Measurements from ENCODE around the gene ZC3H12A.

ZC3H12A gene

DNA sequence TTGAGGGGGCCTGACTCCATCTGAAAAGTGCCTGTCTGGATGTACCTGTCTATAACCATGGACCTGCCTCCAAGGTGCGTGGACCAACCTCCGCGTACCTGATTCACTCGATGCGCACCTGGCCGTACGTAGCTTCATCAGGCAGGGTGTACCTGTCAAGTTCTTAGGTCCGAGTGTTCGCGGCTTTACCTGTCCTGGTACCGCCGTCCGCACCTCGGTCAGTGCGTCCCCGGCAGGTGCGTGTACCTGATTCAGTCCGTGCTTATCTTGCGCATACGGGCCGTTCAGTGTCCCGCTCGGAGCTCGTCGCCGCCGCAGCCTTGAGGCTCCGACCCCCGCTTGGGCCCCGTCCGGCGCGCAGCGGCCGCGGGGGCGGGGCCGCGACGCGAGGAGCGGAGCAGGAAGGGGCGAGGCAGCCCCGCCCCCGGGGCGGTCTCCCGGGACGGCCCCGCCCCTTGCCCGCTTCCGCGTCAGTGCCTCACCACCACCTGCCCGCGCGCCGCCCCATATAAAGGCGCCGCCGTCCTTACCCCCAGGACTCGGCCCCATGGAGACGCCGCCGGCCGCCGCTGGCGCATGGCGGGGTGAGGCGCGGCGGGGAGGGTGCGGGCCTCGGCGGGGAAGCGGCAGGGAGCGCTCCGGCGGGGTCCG lies at the start of gene ZC3H12A:
ZC3H12A (plus strand) TSS at position 535 of the 651 bp plus-strand sequence. CDS start 917 bp downstream, outside the sequence.
- DNase-seq (ENCODE audit: low spot score), result peak; percentile 92

DNA sequence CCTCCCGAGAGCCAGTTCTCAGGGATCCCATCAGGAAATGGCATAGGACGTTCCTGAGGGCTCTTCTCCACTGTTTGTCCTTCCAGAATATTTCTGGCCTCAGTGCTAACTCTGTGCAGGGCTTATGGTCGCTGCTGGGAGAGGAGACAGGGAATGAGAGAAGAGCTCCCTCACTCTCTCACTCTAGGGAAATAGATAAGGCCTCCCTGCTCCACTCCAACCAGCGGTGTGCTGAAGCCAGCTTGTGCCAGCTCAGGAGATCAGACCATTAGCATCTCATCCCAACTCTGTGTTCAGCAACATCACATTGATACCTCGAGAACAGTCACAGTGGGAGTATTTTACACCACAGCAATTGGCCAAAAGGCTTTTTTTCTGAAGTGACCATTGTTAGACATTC lies 49.2 kb upstream of the ZC3H12A start:
- DNase-seq (ENCODE audit: low spot score), result no peak

DNA sequence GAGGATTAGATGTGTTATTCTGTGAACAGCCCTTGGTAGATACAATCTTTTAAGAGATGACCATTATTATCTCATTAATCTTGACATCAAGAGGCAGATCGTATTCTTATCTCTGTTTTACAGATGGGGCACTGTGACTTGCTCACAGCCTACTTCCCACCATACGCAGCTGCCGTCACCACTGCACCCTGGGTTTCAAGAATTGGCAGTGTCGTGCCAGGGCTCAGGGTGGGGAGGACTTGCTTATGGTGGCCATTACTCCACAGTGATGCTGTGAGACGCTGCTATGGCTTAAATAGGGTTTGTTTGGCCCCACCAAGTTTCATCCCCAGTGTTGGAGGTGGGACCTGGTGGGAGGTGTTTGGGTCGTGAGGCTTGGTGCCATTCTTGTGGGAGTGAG lies 45.4 kb upstream of the ZC3H12A start:
- DNase-seq (ENCODE audit: low spot score), result no peak

DNA sequence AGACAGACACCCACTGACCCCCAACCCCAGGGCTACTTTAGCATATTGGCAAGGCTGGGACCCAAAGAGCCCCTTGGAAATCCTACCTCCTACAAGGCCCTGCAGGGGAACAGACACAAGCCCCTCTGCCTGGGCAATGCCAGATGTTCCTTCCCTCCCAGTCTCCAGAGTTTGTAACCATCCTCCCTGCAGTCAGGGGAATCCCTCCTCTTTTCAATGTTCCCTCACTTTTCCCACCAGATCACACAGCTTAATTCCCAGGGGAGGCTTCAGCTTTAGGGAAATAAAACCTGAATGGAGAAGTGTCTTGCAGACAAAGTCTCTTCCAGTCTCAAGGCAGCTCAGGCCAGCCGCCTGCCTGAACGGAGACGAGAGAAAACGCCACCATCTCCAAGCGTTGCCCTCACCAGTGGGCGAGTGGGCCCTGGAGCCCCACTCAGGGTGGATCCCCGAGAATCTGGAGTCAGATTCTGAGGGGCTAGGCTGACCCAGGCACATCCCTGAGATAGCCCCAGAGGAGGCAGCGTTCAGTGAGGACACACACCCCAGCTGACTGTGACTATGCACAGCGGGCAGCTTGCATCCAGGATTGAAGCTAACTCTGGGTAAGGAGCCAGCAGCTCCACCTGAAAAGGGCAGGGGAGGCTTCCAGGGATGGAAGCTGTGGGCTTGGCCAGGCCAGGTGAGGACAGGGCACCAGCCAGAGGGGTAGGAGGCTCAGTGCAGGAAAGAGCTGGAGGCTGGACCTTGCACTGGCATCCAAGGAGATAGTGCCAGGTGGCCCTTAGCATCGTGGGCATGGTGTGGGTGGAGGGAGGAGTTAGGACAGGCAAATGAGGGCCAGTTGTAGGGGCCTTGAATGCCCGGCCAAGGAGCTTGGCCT lies 44.0 kb upstream of the ZC3H12A start:
- no peak for DNase-seq (ENCODE audit: low spot score)

DNA sequence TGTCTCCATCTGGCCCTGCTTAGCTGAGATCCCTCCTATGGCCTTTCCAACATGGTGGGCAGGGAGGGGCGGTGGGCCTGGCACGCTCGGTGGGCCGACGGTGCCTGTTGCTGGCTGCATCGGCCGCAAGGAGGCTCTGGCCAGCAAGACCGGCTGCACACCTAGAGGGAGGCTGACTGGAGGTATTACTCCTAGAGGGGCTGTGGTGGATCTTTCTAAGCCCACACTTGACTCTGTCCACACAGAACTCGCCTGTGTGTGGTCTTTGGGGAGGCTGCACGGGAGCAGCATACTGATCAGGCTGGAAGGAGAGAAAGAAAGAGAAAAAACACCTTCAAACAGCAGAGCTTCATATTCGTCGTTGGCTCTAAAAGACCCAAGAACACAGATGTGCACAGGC lies 41.7 kb upstream of the ZC3H12A start:
- no peak for DNase-seq (ENCODE audit: low spot score)

DNA sequence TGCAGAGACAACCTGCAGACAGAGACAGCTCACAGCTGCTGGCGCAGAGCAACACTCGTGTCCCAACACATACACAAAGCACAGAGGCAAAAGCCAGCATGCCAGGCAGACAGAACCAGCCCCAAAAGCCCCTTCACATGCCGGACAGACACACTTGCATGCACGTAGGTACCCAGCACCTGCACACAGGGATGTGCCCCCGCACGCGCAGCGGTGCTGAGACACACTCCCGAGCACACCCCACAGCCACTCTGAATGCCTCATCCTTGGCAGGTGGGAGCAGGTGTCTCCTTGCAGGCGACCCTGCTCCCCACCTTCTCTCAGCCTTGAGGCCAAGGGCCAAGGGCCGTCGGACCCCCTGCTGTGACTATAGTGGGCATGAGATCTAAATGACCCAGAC lies 41.2 kb upstream of the ZC3H12A start:
- DNase-seq (ENCODE audit: low spot score), result no peak

DNA sequence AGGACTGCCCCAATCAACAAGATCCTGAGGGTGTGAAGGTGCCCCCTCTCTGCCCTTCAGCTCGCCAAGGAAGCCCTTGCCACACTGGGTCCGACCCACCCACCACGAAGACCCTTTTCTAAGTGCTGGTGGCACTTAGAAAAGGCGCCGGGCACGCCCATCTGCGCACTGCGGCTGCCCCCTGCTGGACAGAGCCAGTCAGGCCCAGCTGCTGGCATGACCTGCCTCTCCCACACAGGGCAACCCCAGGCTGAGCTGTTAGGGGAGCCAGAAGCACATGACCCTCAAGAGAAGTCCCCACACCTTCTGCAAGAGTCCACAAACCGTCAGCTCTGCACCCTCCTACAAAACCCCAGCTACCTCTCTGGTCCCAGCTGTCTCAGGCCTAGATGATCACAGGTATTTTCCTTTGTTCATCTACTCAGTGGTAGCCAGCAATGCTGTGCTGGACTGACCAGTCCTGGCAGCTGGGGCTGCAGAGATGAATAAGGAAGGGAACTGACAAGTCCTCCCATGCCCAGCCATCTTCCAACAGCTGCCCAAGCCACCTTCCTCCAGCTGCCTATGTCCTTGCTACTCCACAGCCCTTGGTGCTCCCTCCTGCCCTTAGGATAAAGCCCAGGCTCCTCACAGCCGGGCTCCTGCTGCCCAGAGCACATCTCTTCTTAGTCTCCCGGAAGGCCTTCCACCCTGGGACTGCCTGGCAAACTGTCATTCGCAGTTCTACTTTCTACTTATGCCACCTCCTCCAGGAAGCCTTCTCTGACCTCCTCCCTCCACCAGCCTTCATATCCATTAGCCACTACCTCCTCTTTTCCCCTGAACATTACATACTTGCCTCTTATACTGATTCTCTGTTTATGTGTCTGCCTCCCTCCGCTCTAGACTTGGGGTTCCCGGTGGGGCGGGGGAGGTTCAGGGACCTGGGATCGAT lies 39.8 kb upstream of the ZC3H12A start:
- DNase-seq (ENCODE audit: low spot score), result peak; percentile 73

DNA sequence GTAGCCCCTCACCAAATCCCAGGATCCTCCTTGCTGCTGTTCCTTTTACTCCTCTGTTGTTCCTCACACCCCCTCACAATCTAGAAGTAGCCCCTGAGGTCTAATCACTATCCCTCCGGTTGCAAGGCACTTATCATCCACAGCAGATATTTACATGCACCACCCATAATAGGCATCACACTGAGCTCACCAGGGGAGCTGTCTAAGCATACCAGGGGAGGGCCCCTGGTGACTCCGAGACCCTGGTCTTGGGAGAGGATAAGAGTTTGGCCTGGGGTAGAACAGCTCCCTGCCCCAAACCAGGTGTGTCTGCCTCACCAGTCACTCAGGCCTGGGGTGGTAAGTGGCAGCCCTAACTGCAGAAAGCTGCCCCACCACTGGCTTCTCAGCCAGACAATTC lies 37.3 kb upstream of the ZC3H12A start:
- no peak for DNase-seq (ENCODE audit: low spot score)

DNA sequence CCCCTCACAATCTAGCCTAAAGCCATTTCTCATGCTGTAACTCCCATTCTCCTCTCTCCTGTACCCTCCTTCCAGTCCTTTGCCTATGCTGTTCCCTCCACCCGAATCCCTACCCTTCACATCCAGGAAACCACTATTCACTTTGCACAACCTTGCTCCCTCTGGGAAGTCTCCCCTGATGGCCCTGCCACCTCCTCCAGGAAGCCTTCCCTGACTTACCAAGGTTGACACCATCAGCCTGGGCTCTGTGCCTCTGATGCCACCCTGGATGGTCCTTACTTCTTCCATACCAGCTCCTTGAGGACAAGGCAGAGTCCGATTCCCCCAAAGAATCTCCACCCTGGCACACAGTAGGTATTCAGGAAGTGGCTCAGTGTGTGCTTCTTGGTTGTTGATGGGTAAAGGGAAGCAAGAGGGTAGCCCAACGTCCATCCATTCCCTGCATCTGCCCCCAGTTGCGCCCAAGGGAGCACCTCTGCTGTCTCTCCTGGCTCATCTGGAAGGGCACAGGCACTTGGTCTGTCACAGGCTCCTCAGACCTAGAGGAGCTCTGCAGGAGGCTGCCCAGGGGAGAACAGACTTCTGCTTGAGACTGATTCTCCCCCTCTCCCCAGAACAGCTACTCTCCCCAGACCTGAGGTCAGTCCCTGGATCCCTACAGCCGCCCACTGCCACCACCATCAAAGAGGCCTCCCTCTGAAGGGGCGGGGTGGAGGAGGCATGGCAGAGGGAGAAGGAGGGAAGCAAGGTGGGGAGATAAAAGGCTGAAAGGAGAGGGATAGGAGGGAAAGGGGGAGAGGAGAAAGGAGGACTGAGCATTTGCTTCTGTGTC lies 36.1 kb upstream of the ZC3H12A start:
- no peak for DNase-seq (ENCODE audit: low spot score)

DNA sequence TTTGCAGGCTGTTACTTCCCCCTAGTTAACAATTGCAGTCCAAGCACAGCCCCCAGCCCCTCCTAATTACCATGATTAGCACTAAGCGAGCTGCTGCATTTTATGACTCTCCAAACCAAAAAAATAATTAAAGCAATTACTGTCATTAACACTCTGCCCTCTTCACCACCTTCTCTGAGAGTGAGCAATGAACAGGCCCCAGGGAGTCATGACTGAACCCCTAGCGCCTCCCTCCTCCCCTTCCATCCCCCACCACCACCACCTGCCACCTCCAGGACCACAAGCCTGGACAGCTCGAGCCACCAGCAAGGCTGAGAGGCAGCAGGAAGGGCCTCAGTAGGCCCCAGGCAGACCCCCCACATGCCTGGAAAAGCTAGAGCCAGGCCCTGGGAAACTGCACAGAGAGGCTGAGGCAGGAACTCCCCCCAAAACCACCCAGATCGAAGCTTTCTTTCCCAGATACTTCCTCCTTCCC lies 35.5 kb upstream of the ZC3H12A start:
- DNase-seq (ENCODE audit: low spot score), result no peak

DNA sequence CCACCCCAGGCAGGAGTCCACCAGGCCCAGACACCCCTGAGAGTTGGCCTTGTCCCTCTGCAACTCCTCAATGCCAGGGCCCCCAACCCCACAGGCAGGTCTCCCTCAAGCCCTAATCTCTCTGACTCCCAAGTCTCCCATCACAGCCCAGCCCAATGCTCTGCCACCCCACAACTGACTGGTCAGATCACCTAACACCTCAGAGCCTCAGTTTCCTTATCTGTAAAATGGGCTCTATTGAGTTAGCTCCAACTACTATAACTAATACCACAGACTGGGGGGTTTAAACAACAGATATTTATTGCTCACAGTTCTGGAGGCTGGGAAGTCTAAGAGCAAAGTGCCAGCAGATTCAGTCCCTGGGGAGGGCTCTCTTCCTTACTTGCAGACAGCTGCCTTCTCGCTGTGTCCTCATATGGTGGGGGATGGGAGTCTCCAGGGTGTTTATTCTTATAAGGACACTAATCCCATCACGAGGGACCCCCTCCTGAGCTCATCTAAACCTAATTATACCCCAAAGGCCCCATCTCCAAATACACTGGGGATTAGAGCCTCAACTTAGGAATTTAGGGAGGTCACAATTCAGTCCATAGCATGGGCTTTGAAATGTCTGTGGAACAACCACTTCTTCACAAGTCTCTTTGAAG lies 34.9 kb upstream of the ZC3H12A start:
- DNase-seq (ENCODE audit: low spot score), result no peak

DNA sequence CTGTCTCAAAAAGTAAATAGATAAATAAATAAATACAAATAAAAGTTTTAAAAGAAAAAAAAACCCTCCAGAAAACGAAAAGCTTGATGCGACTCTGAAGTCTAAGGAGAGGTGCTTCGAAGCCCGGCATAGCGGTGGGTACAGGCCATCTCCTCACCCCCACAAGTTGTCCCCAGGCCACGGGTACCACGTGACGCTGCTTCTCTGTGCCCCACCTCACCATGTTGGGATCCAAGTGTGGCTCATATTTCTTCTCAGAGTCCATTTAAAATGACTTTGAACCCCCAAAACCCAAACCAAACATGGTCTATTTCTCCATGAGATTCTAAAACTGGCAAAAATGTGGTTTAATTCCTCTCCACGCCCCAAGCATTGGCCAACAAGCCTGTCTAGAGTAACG lies 32.9 kb upstream of the ZC3H12A start:
- DNase-seq (ENCODE audit: low spot score), result no peak

DNA sequence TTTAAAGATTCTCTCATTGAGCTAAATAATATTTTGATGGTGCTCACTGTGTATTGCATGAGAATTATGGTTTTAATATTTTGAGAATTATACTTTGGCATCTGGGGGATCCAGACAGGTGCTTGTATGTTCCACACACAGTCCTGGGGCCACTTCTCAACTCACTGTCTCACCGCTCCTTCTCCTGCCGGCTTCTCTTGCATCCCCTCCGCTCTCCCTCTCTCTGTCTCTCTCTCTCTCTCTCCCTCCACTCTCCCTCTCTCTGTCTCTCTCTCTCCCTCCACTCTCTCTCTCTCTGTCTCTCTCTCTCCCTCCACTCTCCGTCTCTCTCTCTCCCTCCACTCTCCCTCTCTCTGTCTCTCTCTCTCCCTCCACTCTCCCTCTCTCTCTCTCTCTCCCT lies 32.2 kb upstream of the ZC3H12A start:
- DNase-seq (ENCODE audit: low spot score), result no peak

DNA sequence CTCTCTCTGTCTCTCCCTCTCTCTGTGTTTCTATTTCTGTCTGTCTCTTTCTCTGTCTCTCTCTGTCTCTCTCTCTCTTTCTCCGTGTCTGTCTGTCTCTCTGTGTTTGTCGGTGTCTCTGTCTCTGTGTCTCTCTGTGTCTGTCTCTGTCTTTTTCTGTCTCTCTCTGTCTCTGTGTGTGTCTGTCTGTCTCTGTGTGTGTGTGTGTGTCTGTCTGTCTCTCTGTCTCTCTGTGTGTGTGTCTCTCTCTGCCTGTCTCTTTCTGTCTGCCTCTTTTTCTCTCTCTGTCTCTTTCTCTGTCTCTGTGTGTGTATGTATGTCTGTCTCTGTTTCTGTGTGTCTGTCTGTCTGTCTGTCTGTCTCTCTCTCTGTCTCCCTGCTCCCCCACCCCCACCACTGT lies 31.7 kb upstream of the ZC3H12A start:
- no peak for DNase-seq (ENCODE audit: low spot score)

DNA sequence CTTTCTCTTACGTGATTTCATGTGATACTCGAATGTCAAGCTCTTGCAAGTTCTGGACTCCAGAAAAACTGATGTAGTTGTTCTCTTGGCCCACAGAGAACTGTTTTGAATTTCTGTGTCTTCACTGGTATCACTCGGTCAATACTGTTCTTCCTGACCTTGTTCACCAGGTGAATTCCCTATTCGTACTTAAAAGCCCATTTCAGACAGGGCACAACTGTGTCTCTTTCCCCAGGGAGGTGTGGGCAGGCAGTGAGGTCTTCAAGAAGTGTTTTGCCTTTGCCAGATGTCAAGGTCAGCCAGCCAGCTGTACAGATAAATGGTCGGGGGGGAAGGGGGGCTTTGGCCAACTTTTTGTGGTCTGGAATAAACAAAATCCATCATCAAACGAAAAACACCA lies 27.5 kb upstream of the ZC3H12A start:
- no peak for DNase-seq (ENCODE audit: low spot score)

DNA sequence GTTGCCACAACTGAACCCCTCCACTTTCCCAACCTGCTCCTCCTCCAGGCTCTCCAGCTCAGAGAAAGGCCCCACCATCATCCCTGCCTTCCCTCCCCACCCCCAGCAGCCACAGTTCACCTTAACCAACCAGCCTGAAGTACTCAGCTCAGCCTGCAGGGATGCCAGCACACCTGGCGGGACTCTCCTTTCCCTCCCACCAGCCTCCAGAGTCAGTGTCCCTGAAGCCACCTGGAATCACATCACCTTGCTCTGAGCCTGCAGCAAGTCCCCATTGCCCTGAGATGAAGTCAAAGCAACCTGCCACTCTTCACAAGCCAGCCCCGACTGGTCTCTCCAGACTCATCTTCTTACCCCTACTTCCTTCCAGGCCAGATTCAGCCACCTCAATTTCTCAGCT lies 26.2 kb upstream of the ZC3H12A start:
- DNase-seq (ENCODE audit: low spot score), result no peak

DNA sequence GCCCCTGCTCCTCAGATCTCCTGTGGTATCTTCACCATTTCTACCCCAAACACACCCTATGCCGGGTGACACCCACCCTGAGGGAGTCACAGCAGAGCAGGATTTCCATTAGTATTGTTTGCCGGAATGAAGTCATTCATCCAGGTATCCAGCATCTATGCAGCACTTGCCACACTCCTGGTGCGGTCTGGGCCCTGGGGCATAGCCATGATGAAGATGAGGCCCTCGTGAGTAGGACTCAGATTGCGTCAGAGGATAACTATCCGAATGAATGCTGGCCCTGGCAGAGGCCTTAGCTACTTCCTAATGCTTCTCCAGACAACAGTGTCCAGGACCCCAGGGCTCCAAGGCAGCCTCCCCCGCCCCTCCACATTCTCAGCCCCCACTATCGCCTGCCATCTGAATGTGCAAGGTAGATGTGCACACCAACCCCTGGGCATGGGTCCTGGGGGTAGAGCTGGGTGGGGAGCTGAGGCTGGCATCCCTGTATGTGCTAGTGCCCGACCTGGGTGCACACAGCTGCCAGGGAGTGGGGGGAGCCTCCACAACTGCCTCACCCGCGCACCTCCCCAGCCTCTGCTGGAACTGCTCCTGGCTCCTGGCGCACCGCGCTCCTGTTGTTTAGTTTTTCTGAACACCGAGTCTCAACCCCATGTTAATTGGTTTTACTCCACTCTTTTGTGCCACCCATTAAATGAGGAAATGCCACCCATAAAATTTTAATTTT lies 25.5 kb upstream of the ZC3H12A start:
- DNase-seq (ENCODE audit: low spot score), result no peak

DNA sequence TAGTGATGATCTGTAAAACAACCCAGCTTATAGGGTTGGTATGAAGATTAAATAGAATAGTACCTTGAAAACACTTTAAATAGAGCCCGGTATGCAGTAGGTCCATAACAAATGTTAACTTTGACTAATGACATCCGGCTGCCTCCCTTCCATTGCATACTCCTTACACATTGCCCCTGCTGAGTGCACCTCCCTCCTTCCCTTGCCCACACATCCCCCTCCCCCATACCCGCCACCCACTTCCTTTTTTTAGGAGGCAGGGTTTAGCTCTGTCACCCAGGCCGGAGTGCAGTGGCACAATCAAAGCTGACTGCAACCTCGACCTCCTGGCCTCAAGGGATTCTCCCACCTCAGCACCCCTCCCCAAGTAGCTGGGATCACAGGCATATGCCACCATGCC lies 24.4 kb upstream of the ZC3H12A start:
- DNase-seq (ENCODE audit: low spot score), result peak; percentile 7

DNA sequence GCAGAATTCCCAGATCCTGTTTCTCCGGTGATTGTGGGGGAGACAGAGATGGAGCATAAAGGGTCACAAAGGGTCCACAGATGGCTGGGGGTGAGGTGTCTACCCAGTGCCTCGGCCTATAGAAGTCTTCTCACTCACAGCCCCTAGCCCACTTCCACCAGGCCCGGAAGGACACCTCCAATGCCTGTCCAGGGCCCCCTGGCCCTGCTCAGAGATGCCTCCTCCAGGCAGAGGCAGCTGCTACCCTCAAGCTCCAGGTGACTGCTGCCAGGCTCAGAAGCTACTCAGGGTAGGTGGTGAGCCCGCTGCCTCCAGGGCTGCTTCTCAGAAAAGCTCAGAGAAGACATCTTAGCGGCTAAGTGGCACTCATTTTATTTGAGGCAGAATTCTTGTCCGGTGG lies 22.0 kb upstream of the ZC3H12A start:
- DNase-seq (ENCODE audit: low spot score), result no peak

DNA sequence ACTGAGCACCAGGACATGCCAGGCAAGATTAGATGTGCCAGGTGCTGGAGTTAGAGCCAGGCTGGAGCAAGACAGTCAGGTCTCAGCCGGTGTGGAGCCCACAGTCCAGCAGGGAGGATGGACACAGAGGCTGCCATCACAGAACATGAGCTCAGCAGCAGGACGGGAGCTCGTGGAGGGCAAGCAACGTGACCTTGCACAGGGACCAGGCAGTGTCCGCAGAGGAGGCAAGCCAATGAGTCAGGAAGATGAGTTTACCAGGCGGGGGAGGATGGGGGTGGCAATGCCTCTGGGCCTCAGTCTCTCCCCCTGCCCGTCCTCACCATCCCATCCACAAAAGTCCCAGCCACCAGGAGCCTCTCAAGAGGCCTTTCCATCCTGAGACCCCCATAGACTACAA lies 20.7 kb upstream of the ZC3H12A start:
- no peak for DNase-seq (ENCODE audit: low spot score)

Measured in activated CD4-positive, alpha-beta T cell treated with anti-CD3 and anti-CD28 coated beads, Interleukin-2, Interleukin-4, amounts not matched to agents 100 ng/mL and 50 ng/mL, durations not matched to agents 16 hours and 8 hours (primary cell).